NCI-H2081 treated with DMSO at 0.1 percent for 48 hours (cell line): ENCODE results near the gene EXOG.
"Not testable (repeated sequence)": the region's sequence is repeated elsewhere in the genome, so short reads cannot be mapped to it uniquely, and the experiment has no call there.

ENCODE experiments used
- DNase-seq: peaks from one replicate; lab custom pipeline; 2025; lab: John Stamatoyannopoulos, UW

EXOG gene

GRCh38 chr3:38563886-38564270 lies 67.7 kb downstream of the EXOG start:
- DNase-seq = no peak

- DNase-seq = no peak
These were observed 68.6 kb downstream of the EXOG start for GRCh38 chr3:38564631-38565338.

GRCh38 chr3:38565339-38566214 lies 69.4 kb downstream of the EXOG start:
- no peak for DNase-seq

GRCh38 chr3:38566215-38566528 lies 70.0 kb downstream of the EXOG start:
- no peak for DNase-seq

GRCh38 chr3:38566794-38567193 lies 70.7 kb downstream of the EXOG start:
- not testable (repeated sequence) for DNase-seq

GRCh38 chr3:38567498-38567897 lies 71.4 kb downstream of the EXOG start:
- no peak for DNase-seq

GRCh38 chr3:38573111-38573510 lies 77.0 kb downstream of the EXOG start:
- DNase-seq = no peak

- no peak for DNase-seq
These were observed 77.4 kb downstream of the EXOG start for GRCh38 chr3:38573556-38573955.

- no peak for DNase-seq
These were observed 78.5 kb downstream of the EXOG start for GRCh38 chr3:38574411-38575278.

- no peak for DNase-seq
These were observed 79.2 kb downstream of the EXOG start for GRCh38 chr3:38575279-38575843.
